ENCODE data around the gene TMPRSS9.

- TF ChIP-seq, protein P1, sequence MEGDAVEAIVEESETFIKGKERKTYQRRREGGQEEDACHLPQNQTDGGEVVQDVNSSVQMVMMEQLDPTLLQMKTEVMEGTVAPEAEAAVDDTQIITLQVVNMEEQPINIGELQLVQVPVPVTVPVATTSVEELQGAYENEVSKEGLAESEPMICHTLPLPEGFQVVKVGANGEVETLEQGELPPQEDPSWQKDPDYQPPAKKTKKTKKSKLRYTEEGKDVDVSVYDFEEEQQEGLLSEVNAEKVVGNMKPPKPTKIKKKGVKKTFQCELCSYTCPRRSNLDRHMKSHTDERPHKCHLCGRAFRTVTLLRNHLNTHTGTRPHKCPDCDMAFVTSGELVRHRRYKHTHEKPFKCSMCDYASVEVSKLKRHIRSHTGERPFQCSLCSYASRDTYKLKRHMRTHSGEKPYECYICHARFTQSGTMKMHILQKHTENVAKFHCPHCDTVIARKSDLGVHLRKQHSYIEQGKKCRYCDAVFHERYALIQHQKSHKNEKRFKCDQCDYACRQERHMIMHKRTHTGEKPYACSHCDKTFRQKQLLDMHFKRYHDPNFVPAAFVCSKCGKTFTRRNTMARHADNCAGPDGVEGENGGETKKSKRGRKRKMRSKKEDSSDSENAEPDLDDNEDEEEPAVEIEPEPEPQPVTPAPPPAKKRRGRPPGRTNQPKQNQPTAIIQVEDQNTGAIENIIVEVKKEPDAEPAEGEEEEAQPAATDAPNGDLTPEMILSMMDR (IDR thresholded peaks at IDR 0.05 in 8 of 11, conservative IDR thresholded peaks at IDR 0.05 in 3 of 11), result no peak
- TF ChIP-seq POLR2A (IDR thresholded peaks at IDR 0.05) (no peak), POLR2AphosphoS5 (IDR thresholded peaks at IDR 0.05) (no peak)
Measured at GRCh38 chr19:2329501-2329916, 30.6 kb upstream of the TMPRSS9 start.
